Fibroblast of peridontal ligament (primary cell): Measurements from ENCODE around the gene CFAP298.

Source experiments
- DNase-seq: peaks from one replicate; pipeline ENCODE4 v3.0.0-alpha.2; 2010; ENCODE audit errors: extremely low read depth

The CFAP298 gene

GRCh38 chr21:32599091-32599490 lies 13.1 kb downstream of the CFAP298 start:
- no peak for DNase-seq

- peak; percentile 81 for DNase-seq
Measured at GRCh38 chr21:32597205-32597604, 15.0 kb downstream of the CFAP298 start.

GRCh38 chr21:32595431-32595830 lies 16.7 kb downstream of the CFAP298 start:
- no peak for DNase-seq

GRCh38 chr21:32593690-32594089 lies 18.5 kb downstream of the CFAP298 start:
- no peak for DNase-seq

- DNase-seq, result no peak
Measured at GRCh38 chr21:32592929-32593502, 19.2 kb downstream of the CFAP298 start.

GRCh38 chr21:32590130-32590529 lies 22.0 kb downstream of the CFAP298 start:
- no peak for DNase-seq

- no peak for DNase-seq
Measured at GRCh38 chr21:32587651-32588050, 24.5 kb downstream of the CFAP298 start.

GRCh38 chr21:32587120-32587519 lies 25.1 kb downstream of the CFAP298 start:
- DNase-seq, result no peak

- DNase-seq, result no peak
Measured at GRCh38 chr21:32585970-32586369, 26.2 kb downstream of the CFAP298 start.

GRCh38 chr21:32585042-32585710 lies 27.0 kb downstream of the CFAP298 start, which contains the start of gene TCP10L:
TCP10L (minus strand) TSS chr21:32585523; CDS start chr21:32584304, 1,219 bp downstream.
- DNase-seq, result no peak

GRCh38 chr21:32584472-32584871 lies 27.7 kb downstream of the CFAP298 start:
- DNase-seq, result no peak

- no peak for DNase-seq
Measured at GRCh38 chr21:32581732-32582131, 30.4 kb downstream of the CFAP298 start.

GRCh38 chr21:32580949-32581348 lies 31.2 kb downstream of the CFAP298 start:
- no peak for DNase-seq

GRCh38 chr21:32578107-32578691 lies 34.0 kb downstream of the CFAP298 start:
- no peak for DNase-seq

- no peak for DNase-seq
Measured at GRCh38 chr21:32576011-32576410, 36.2 kb downstream of the CFAP298 start.

- no peak for DNase-seq
Measured at GRCh38 chr21:32574946-32575925, 36.9 kb downstream of the CFAP298 start.

GRCh38 chr21:32572574-32573420 lies 39.4 kb downstream of the CFAP298 start:
- DNase-seq, result no peak

GRCh38 chr21:32570456-32570855 lies 41.7 kb downstream of the CFAP298 start:
- DNase-seq, result no peak

GRCh38 chr21:32569261-32570230 lies 42.6 kb downstream of the CFAP298 start:
- peak; percentile 82 for DNase-seq

GRCh38 chr21:32567626-32568025 lies 44.6 kb downstream of the CFAP298 start:
- DNase-seq, result no peak
